ENCODE data around the gene SURF2. TPM values are rescaled to one million over a fixed set of nuclear protein-coding genes. Genes with fewer than 3 reads are reported as not detected.

The SURF2 gene
- polyA plus RNA-seq, 3 donors = 17.5 to 24.7 (median 17.6) TPM

DNA sequence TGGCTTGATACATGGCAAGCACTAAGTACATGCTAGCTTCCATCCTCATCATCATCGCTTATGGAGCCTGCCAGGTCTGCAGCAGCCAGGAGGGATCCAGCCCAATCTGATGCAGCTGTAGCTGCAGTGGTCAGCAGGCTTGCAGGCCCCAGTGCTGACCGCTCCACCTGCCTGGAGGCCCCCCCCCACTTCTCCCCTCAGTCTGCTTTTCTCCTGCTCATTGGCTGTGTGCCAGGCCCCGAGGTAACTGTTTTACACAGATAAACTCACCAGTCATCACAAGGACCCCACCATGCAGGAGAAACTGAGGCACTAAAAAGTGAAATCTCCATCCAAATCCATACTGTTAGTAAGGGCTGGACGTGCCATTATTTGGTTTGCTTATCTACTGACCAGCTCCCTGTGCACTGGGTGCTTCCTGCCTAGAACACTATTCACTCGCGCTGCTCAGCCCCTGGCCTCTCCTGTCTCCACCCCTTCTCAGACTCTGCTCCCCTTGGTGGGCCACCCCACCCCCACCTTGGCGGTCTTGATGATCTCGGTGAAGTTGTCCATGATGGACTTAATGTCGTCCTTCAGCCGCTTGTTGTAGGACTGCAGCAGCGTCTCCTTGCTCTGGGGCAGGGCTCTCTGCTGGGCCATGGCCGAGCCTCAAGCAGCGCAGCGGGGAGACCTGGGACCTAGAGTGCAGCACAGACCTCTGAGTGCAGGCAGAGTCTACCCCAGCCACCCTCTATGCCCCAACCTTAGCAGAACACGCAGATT, 10.1 kb upstream of the SURF2 start:
- H3K9me3 ChIP-seq (replicated peaks in 1 of 2; ENCODE audit: control insufficient read depth in 1 of 2, insufficient read depth in 1 of 2, low read length in 2 of 2) = no peaks in the 10 kb centered on the region
- H3K79me2 ChIP-seq (ENCODE audit: insufficient read depth, low read length) = peaks cover 47% of the 10 kb centered on the region
- no peaks in the 10 kb centered on the region for H3K27me3 ChIP-seq (ENCODE audit: control insufficient read depth in 2 of 2, insufficient read depth in 2 of 2, low read length in 2 of 2)
- peak overlapping the region in 2 of 3 experiments; percentile 96 to 100 for H3K4me3 ChIP-seq (replicated peaks in 1 of 3; ENCODE audit: low read depth in 2 of 3, low read length in 3 of 3)
- H3K36me3 ChIP-seq (replicated peaks in 1 of 2; ENCODE audit: control insufficient read depth in 1 of 2, insufficient read depth in 2 of 2, low read length in 2 of 2) = peaks cover 61 to 65% of the 10 kb centered on the region in 2 donors
- peaks cover 43% of the 10 kb centered on the region for H3K4me1 Mint-ChIP-seq
- peaks cover 40 to 49% of the 10 kb centered on the region in 2 donors for H3K4me1 ChIP-seq (ENCODE audit: control insufficient read depth in 1 of 2, insufficient read depth in 2 of 2, low read length in 2 of 2)
- H3K27ac Mint-ChIP-seq = peak overlapping the region in 1 of 7 donors; percentile 54
- H3K4me2 ChIP-seq (replicated peaks; ENCODE audit: extremely low read depth, low read length, poor library complexity, severe bottlenecking) = peak overlapping the region; percentile 97
- DNase-seq = no peak
- peak overlapping the region; percentile 92 to 96 for H3K4me3 Mint-ChIP-seq
- peaks cover 44% of the 10 kb centered on the region for H4K20me1 ChIP-seq (ENCODE audit: insufficient read depth, low read length)
- no peaks in the 10 kb centered on the region for H3K27me3 Mint-ChIP-seq (ENCODE audit: low read depth in 3 of 3)
- no peak overlapping the region for H2AFZ ChIP-seq (ENCODE audit: insufficient read depth, low read depth, low read length, poor library complexity, severe bottlenecking)
- peak overlapping the region; percentile 99 for H3K9ac ChIP-seq (ENCODE audit: insufficient read depth, low read length, poor library complexity, severe bottlenecking)
- 85% methylated on average over 12 of the region's 15 CpGs for WGBS (ENCODE audit: insufficient coverage)
- TF ChIP-seq CTCF (IDR thresholded peaks at IDR 0.05) = no peak
- peaks cover 0 to 6% (median 0%) of the 10 kb centered on the region in 7 donors for H3K9me3 Mint-ChIP-seq
- peaks cover 58 to 70% of the 10 kb centered on the region in 2 donors for H3K36me3 Mint-ChIP-seq
- intact Hi-C loops (cut with micrococcal nuclease) = no loop called here
- peak overlapping the region in 1 of 2 donors; percentile 69 for H3K27ac ChIP-seq (ENCODE audit: low read depth in 1 of 2, low read length in 2 of 2)

- H3K4me1 ChIP-seq (ENCODE audit: control insufficient read depth in 1 of 2, insufficient read depth in 2 of 2, low read length in 2 of 2) = peaks cover 26 to 35% of the 10 kb centered on the region in 2 donors
- intact Hi-C loops (cut with micrococcal nuclease) = no loop called here
Observed at GRCh38 chr9:133347515-133347984, 8.8 kb upstream of the SURF2 start.

More at GRCh38 chr9:133347515-133347984, 8.8 kb upstream of the SURF2 start:
- peak overlapping the region in 5 of 7 donors; percentile 90 to 96 (median 95) for H3K27ac Mint-ChIP-seq
- peak overlapping the region; percentile 92 to 96 for H3K4me3 Mint-ChIP-seq
- peak overlapping the region; percentile 97 for H3K4me2 ChIP-seq (replicated peaks; ENCODE audit: extremely low read depth, low read length, poor library complexity, severe bottlenecking)
- peak overlapping the region; percentile 87 to 98 for H3K27ac ChIP-seq (ENCODE audit: low read depth in 1 of 2, low read length in 2 of 2)
- TF ChIP-seq CTCF (IDR thresholded peaks at IDR 0.05) = no peak
- peak overlapping the region; percentile 99 for H2AFZ ChIP-seq (ENCODE audit: insufficient read depth, low read depth, low read length, poor library complexity, severe bottlenecking)
- H3K36me3 ChIP-seq (replicated peaks in 1 of 2; ENCODE audit: control insufficient read depth in 1 of 2, insufficient read depth in 2 of 2, low read length in 2 of 2) = peaks cover 74 to 76% of the 10 kb centered on the region in 2 donors
- no peaks in the 10 kb centered on the region for H3K27me3 ChIP-seq (ENCODE audit: control insufficient read depth in 2 of 2, insufficient read depth in 2 of 2, low read length in 2 of 2)
- H3K9ac ChIP-seq (ENCODE audit: insufficient read depth, low read length, poor library complexity, severe bottlenecking) = peak overlapping the region; percentile 99
- 0% methylated on average over 14 of the region's 41 CpGs for WGBS (ENCODE audit: insufficient coverage)
- H3K36me3 Mint-ChIP-seq = peaks cover 68 to 77% of the 10 kb centered on the region in 2 donors
- H4K20me1 ChIP-seq (ENCODE audit: insufficient read depth, low read length) = peaks cover 56% of the 10 kb centered on the region
- DNase-seq = peak in 1 of 3 donors; percentile 40
- peak overlapping the region; percentile 92 to 100 (median 96) for H3K4me3 ChIP-seq (replicated peaks in 1 of 3; ENCODE audit: low read depth in 2 of 3, low read length in 3 of 3)
- H3K9me3 ChIP-seq (replicated peaks in 1 of 2; ENCODE audit: control insufficient read depth in 1 of 2, insufficient read depth in 1 of 2, low read length in 2 of 2) = no peaks in the 10 kb centered on the region
- peaks cover 30% of the 10 kb centered on the region for H3K4me1 Mint-ChIP-seq
- peaks cover 0 to 6% (median 0%) of the 10 kb centered on the region in 7 donors for H3K9me3 Mint-ChIP-seq
- H3K27me3 Mint-ChIP-seq (ENCODE audit: low read depth in 3 of 3) = no peaks in the 10 kb centered on the region
- H3K79me2 ChIP-seq (ENCODE audit: insufficient read depth, low read length) = peaks cover 42% of the 10 kb centered on the region
